WTC11 (cell line): ENCODE data around the gene GRIN2C. TPM values are rescaled to one million over a fixed set of nuclear protein-coding genes. Genes with fewer than 3 reads are reported as not detected.

Source experiments
- ATAC-seq: fragments of 200-7000 bp; cut with Tn5 transposase; 2 replicates; pipeline ENCODE4 v1.10.0; 2021; ENCODE audit warnings: mild to moderate bottlenecking, moderate library complexity
- CTCF ChIA-PET: fragments of 300-600 bp; sonication (Branson Sonifier 250); formaldehyde crosslinking; loops from one replicate; lab custom pipeline; 2021; ENCODE audit warnings: antibody characterized with exemption; lab: Charles Lee
- POLR2A ChIA-PET: fragments of 350-600 bp; sonication (Branson Sonifier 250); formaldehyde crosslinking; loops from one replicate; lab custom pipeline; 2021; ENCODE audit warnings: antibody characterized with exemption; lab: Charles Lee
- DNase-seq: peaks from one replicate; pipeline ENCODE4 v3.0.0; 2021; ENCODE audit warnings: low spot score
- H3K27ac Mint-ChIP-seq: 2 replicates; pipeline ENCODE4 v1.8.0; 2021; ENCODE audit warnings: mixed read lengths
- H3K27me3 Mint-ChIP-seq: 2 replicates; pipeline ENCODE4 v1.8.0; 2021; ENCODE audit warnings: low read depth, mild to moderate bottlenecking, moderate library complexity, mixed read lengths
- H3K36me3 Mint-ChIP-seq: 2 replicates; pipeline ENCODE4 v1.8.0; 2021; ENCODE audit warnings: mixed read lengths
- H3K4me1 Mint-ChIP-seq: 2 replicates; pipeline ENCODE4 v1.8.0; 2022; ENCODE audit warnings: mixed read lengths
- H3K4me3 Mint-ChIP-seq: 2 replicates; pipeline ENCODE4 v1.8.0; 2021; ENCODE audit warnings: mild to moderate bottlenecking, moderate library complexity, mixed read lengths
- H3K9me3 Mint-ChIP-seq: 2 replicates; pipeline ENCODE4 v1.8.0; 2021; ENCODE audit warnings: mixed read lengths
- AR ChIP-seq: fragments of 250-450 bp; sonication (Bioruptor Pico); IDR thresholded peaks from 2 replicates; pipeline ENCODE4 v1.9.0; 2021; ENCODE audit warnings: mild to moderate bottlenecking
- ARID4B ChIP-seq: sonication (generic); formaldehyde crosslinking; IDR thresholded peaks from 2 replicates; pipeline ENCODE4 v1.8.0; 2023; ENCODE audit warnings: missing genetic modification reagents, mild to moderate bottlenecking, borderline replicate concordance
- CREM ChIP-seq: sonication (generic); formaldehyde crosslinking; IDR thresholded peaks from 2 replicates; pipeline ENCODE4 v1.8.1; 2022; ENCODE audit warnings: mild to moderate bottlenecking, missing genetic modification reagents, moderate library complexity
- E2F5 ChIP-seq: sonication (generic); formaldehyde crosslinking; IDR thresholded peaks from 2 replicates; pipeline ENCODE4 v1.8.1; 2022; ENCODE audit warnings: mild to moderate bottlenecking, moderate library complexity, missing genetic modification reagents
- ESRRA ChIP-seq: sonication (generic); formaldehyde crosslinking; IDR thresholded peaks from 2 replicates; pipeline ENCODE4 v1.8.1; 2022; ENCODE audit warnings: mild to moderate bottlenecking, missing genetic modification reagents, borderline replicate concordance
- ETV6 ChIP-seq: sonication (generic); formaldehyde crosslinking; IDR thresholded peaks from 2 replicates; pipeline ENCODE4 v1.8.1; 2022; ENCODE audit warnings: mild to moderate bottlenecking, missing genetic modification reagents
- FOXJ3 ChIP-seq: sonication (generic); formaldehyde crosslinking; IDR thresholded peaks from 2 replicates; pipeline ENCODE4 v1.9.0; 2021; ENCODE audit warnings: missing genetic modification reagents, mild to moderate bottlenecking, borderline replicate concordance
- FOXK1 ChIP-seq: sonication (generic); formaldehyde crosslinking; IDR thresholded peaks from 2 replicates; pipeline ENCODE4 v1.8.0; 2022; ENCODE audit warnings: mild to moderate bottlenecking, moderate library complexity, missing genetic modification reagents
- GABPB1 ChIP-seq: sonication (generic); formaldehyde crosslinking; IDR thresholded peaks from 2 replicates; pipeline ENCODE4 v1.8.1; 2023; ENCODE audit warnings: mild to moderate bottlenecking, missing genetic modification reagents
- GRHL2 ChIP-seq: fragments of 250-450 bp; sonication (Bioruptor Pico); IDR thresholded peaks from 2 replicates; pipeline ENCODE4 v1.8.0; 2022; ENCODE audit warnings: mild to moderate bottlenecking, moderate library complexity; ENCODE audit not compliant: insufficient replicate concordance, severe bottlenecking
- HMGA2 ChIP-seq: fragments of 250-450 bp; sonication (Bioruptor Pico); IDR thresholded peaks from 2 replicates; pipeline ENCODE4 v1.4.0; 2021; ENCODE audit warnings: mild to moderate bottlenecking, moderate library complexity
- MAX ChIP-seq: sonication (generic); formaldehyde crosslinking; IDR thresholded peaks from 2 replicates; pipeline ENCODE4 v1.8.0; 2022; ENCODE audit warnings: mild to moderate bottlenecking, missing genetic modification reagents
- MXD4 ChIP-seq: fragments of 250-450 bp; sonication (Bioruptor Pico); IDR thresholded peaks from 2 replicates; pipeline ENCODE4 v1.8.0; 2021; ENCODE audit warnings: mild to moderate bottlenecking, moderate library complexity, borderline replicate concordance
- NFYB ChIP-seq: sonication (generic); formaldehyde crosslinking; conservative IDR thresholded peaks from 2 replicates; pipeline ENCODE4 v1.8.0; 2022; ENCODE audit warnings: low read depth, missing genetic modification reagents
- SP1 ChIP-seq: sonication (generic); formaldehyde crosslinking; conservative IDR thresholded peaks from 2 replicates; pipeline ENCODE4 v1.8.1; 2022; ENCODE audit warnings: missing genetic modification reagents
- TEAD1 ChIP-seq: sonication (generic); formaldehyde crosslinking; IDR thresholded peaks from 2 replicates; pipeline ENCODE4 v1.8.0; 2022; ENCODE audit warnings: mild to moderate bottlenecking, missing genetic modification reagents
- USF1 ChIP-seq: sonication (generic); formaldehyde crosslinking; IDR thresholded peaks from 2 replicates; pipeline ENCODE4 v1.8.0; 2022; ENCODE audit warnings: mild to moderate bottlenecking, missing genetic modification reagents
- ZNF671 ChIP-seq: fragments of 250-450 bp; sonication (Bioruptor Pico); IDR thresholded peaks from 2 replicates; pipeline ENCODE4 v1.8.0; 2021; ENCODE audit warnings: mild to moderate bottlenecking
- total RNA-seq: library from RNA; stranded (reverse); gene quantifications from 3 replicates; pipeline ENCODE4 v1.2.3, GENCODE V29; 2021
- TF ChIP-seq, protein P1 (sequence below): sonication (generic); formaldehyde crosslinking; IDR thresholded peaks from 2 replicates; pipeline ENCODE4 v1.8.1; 2022; ENCODE audit warnings: low read depth, mild to moderate bottlenecking, moderate library complexity, missing genetic modification reagents, borderline replicate concordance
- TF ChIP-seq, protein P2 (sequence below): sonication (generic); formaldehyde crosslinking; IDR thresholded peaks from 2 replicates; pipeline ENCODE4 v1.8.1; 2023; ENCODE audit warnings: mild to moderate bottlenecking, missing genetic modification reagents, moderate library complexity

GRIN2C gene
- total RNA-seq, 1 experiment from 2014 or later, result 0.31 TPM

GRCh38 chr17:74873037-74873873 is 13.6 kb upstream of the GRIN2C start:
- CTCF ChIA-PET, result interaction anchor here (0.7 to 3.5 kb wide), 35 partner anchors 8 to 539 kb away, joined by 3 to 87 read pairs (median 6); partner anchors contain the start of genes FADS6, GRIN2C, MRPL58 and NAT9
- TF ChIP-seq AR (CRISPR knock-in tag) (peak; percentile 58; the same call in 1 of the 2 replicates), ZNF671 (CRISPR knock-in tag) (peak; percentile 54; the same call in 1 of the 2 replicates), MXD4 (CRISPR knock-in tag) (no peak), FOXK1 (CRISPR knock-in tag) (peak; percentile 17; the same call in 1 of the 2 replicates), TEAD1 (CRISPR knock-in tag) (peak; percentile 69; the same call in 1 of the 2 replicates), E2F5 (CRISPR knock-in tag) (peak; percentile 96), CREM (CRISPR knock-in tag) (peak; percentile 97), FOXJ3 (CRISPR knock-in tag) (no peak), NFYB (peak; percentile 86), SP1 (peak; percentile 93), GABPB1 (CRISPR knock-in tag) (peak; percentile 83), ESRRA (CRISPR knock-in tag) (no peak), MAX (CRISPR knock-in tag) (peak; percentile 41; the same call in 1 of the 2 replicates), HMGA2 (CRISPR knock-in tag) (no peak), ETV6 (0 out of 2 replicates have a peak, but pooled peaks have one; percentile 24), USF1 (CRISPR knock-in tag) (peak; percentile 97), GRHL2 (no peak), ARID4B (CRISPR knock-in tag) (0 out of 2 replicates have a peak, but pooled peaks have one; percentile 30)
- TF ChIP-seq, protein P1, sequence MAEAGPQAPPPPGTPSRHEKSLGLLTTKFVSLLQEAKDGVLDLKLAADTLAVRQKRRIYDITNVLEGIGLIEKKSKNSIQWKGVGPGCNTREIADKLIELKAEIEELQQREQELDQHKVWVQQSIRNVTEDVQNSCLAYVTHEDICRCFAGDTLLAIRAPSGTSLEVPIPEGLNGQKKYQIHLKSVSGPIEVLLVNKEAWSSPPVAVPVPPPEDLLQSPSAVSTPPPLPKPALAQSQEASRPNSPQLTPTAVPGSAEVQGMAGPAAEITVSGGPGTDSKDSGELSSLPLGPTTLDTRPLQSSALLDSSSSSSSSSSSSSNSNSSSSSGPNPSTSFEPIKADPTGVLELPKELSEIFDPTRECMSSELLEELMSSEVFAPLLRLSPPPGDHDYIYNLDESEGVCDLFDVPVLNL (CRISPR knock-in tag), result peak; percentile 69; the same call in 1 of the 2 replicates
- TF ChIP-seq, protein P2, sequence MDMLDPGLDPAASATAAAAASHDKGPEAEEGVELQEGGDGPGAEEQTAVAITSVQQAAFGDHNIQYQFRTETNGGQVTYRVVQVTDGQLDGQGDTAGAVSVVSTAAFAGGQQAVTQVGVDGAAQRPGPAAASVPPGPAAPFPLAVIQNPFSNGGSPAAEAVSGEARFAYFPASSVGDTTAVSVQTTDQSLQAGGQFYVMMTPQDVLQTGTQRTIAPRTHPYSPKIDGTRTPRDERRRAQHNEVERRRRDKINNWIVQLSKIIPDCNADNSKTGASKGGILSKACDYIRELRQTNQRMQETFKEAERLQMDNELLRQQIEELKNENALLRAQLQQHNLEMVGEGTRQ, result peak; percentile 98
- peak; percentile 99 for DNase-seq
- Mint-ChIP-seq H3K27ac (peak overlapping the region; percentile 98), H3K9me3 (no peaks in the 10 kb centered on the region), H3K4me3 (peak overlapping the region; percentile 81), H3K4me1 (peaks cover 22% of the 10 kb centered on the region), H3K36me3 (peaks cover 15% of the 10 kb centered on the region), H3K27me3 (peaks cover 8% of the 10 kb centered on the region)
- POLR2A ChIA-PET, result interaction anchor here (0.5 to 2.1 kb wide), 18 partner anchors 9 to 840 kb away, joined by 3 to 9 read pairs (median 4); partner anchors contain the start of genes ATP5PD, HID1, KCTD2 and MRPL58
- peak; percentile 91 for ATAC-seq
